T-cell (primary cell): ENCODE measurements around the gene DLG2. TPM values are rescaled to one million over a fixed set of nuclear protein-coding genes. Genes with fewer than 3 reads are reported as not detected.

Experiments used
- ATAC-seq, 4 experiments: fragments of 200-7000 bp in 3 of 4; fragments of 150-1000 bp in 1 of 4; cut with Tn5 transposase; replicated peaks in 1 of 4; 1 replicate in 3 of 4; 2 replicates in 1 of 4; pipeline ENCODE4 v1.10.0; 2021; ENCODE audit warnings: moderate library complexity in 3 of 4, mild to moderate bottlenecking in 2 of 4, moderate number of reproducible peaks in 1 of 4
- CTCF ChIA-PET, 2 donors: fragments of 300-600 bp; sonication (Branson Sonifier 250); formaldehyde crosslinking; loops; one replicate each; lab custom pipeline; 2022; ENCODE audit warnings: antibody characterized with exemption in 2 of 2; lab: Charles Lee
- POLR2A ChIA-PET, 2 donors: fragments of 300-600 bp; sonication (Branson Sonifier 250); formaldehyde crosslinking; loops; one replicate each; lab custom pipeline; 2022; ENCODE audit warnings: antibody characterized with exemption in 2 of 2; lab: Charles Lee
- DNase-seq, 35 experiments: peaks; one replicate each; pipeline versions ENCODE4 v3.0.0 to v3.0.0-alpha.2; 2013 to 2023
- H3K27ac ChIP-seq: one replicate; pipeline ENCODE4 v1.5.1; 2013; ENCODE audit warnings: low read length
- H3K27me3 ChIP-seq, 2 experiments: replicated peaks in 1 of 2; 1 replicate in 1 of 2; 2 replicates in 1 of 2; pipeline versions ENCODE4 v1.6.1 to v1.7.0; 2013; ENCODE audit warnings: low read length in 1 of 2, mixed read lengths in 1 of 2; ENCODE audit not compliant: control insufficient read depth in 2 of 2, insufficient read depth in 2 of 2; ENCODE audit errors: extremely low read depth in 1 of 2
- H3K36me3 ChIP-seq, 2 donors: 1 replicate in 1 of 2; 2 replicates in 1 of 2; pipeline versions ENCODE4 v1.6.1 to v1.7.0; 2013; ENCODE audit warnings: low read length in 1 of 2; ENCODE audit not compliant: control insufficient read depth in 2 of 2, insufficient read depth in 1 of 2; ENCODE audit errors: extremely low read depth in 1 of 2
- H3K4me1 ChIP-seq, 2 experiments: 1 replicate in 1 of 2; 2 replicates in 1 of 2; pipeline versions ENCODE4 v1.6.1 to v1.7.0; 2013; ENCODE audit warnings: low read length in 2 of 2, mixed read lengths in 1 of 2; ENCODE audit not compliant: insufficient read depth in 2 of 2, control insufficient read depth in 1 of 2; ENCODE audit errors: extremely low read depth in 1 of 2
- H3K4me3 ChIP-seq, 2 donors: 1 replicate in 1 of 2; 2 replicates in 1 of 2; pipeline versions ENCODE4 v1.5.1 to v1.7.0; 2013; ENCODE audit warnings: mild to moderate bottlenecking in 2 of 2, low read length in 1 of 2, moderate library complexity in 1 of 2; ENCODE audit not compliant: control insufficient read depth in 1 of 2; ENCODE audit errors: extremely low read depth in 1 of 2
- H3K9me3 ChIP-seq: 2 replicates; pipeline ENCODE4 v1.7.0; 2013
- H3K27ac Mint-ChIP-seq, 2 donors: one replicate each; pipeline ENCODE4 v1.8.0; 2020 to 2021; ENCODE audit warnings: mild to moderate bottlenecking in 2 of 2, mixed read lengths in 2 of 2
- H3K27me3 Mint-ChIP-seq, 2 donors: one replicate each; pipeline ENCODE4 v1.8.0; 2021 to 2022; ENCODE audit warnings: mixed read lengths in 2 of 2
- H3K36me3 Mint-ChIP-seq: one replicate; pipeline ENCODE4 v1.8.0; 2021; ENCODE audit warnings: mixed read lengths
- H3K4me1 Mint-ChIP-seq, 3 donors: one replicate each; pipeline ENCODE4 v1.8.0; 2020 to 2022; ENCODE audit warnings: mixed read lengths in 3 of 3, mild to moderate bottlenecking in 1 of 3
- H3K4me3 Mint-ChIP-seq, 3 donors: one replicate each; pipeline ENCODE4 v1.8.0; 2020 to 2022; ENCODE audit warnings: mild to moderate bottlenecking in 3 of 3, mixed read lengths in 3 of 3, moderate library complexity in 3 of 3
- H3K9me3 Mint-ChIP-seq, 3 donors: one replicate each; pipeline ENCODE4 v1.8.0; 2020 to 2022; ENCODE audit warnings: mixed read lengths in 3 of 3
- WGBS: methylation state at CpG from one replicate; pipeline ENCODE4 v1.1.5; 2013; ENCODE audit warnings: missing lambda C conversion rate; ENCODE audit not compliant: insufficient coverage; 5-methylcytosine and 5-hydroxymethylcytosine counted together
- total RNA-seq, 35 experiments: library from RNA in 6 of 35; stranded (reverse) in 6 of 35; fragments of 120-200 nt in 1 of 35; gene quantifications; one replicate each; pipeline versions ENCODE4 v1.2.1 to v1.2.4 and lab custom pipeline; 2013 to 2026

The DLG2 gene
- total RNA-seq, 5 donors from 2014 or later (not counting 1 experiment from before 2014, with no cell fraction given): 2.3 to 4.1 (median 2.9) TPM

DNA sequence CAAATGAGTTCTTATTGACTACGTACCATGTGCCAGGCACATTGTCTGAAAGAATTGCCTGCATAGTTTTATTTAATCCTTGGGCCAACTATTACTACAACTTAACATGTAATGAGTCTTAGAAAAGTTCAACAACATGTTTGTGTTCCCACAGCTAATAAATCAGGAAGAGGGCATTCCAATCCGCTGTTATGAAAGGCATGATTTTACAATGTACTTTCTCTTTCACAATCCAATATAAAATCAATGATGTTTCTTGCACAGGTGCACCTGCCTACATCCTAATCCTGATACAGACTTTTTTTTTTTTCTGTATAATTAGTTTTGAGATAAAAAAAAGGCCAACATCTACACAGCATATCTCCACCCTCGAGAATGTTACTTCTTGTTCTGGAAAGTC is 1612.6 kb downstream of the DLG2 start:
- Mint-ChIP-seq H3K27me3 (no peaks in the 10 kb centered on the region), H3K36me3 (no peaks in the 10 kb centered on the region), H3K27ac (no peak overlapping the region), H3K4me3 (no peak overlapping the region), H3K9me3 (peaks cover 8 to 15% (median 13%) of the 10 kb centered on the region in 3 donors), H3K4me1 (no peaks in the 10 kb centered on the region)
- Histone ChIP-seq H3K36me3 (no peaks in the 10 kb centered on the region), H3K27ac (no peak overlapping the region), H3K27me3 (no peaks in the 10 kb centered on the region), H3K4me3 (no peak overlapping the region), H3K9me3 (no peaks in the 10 kb centered on the region), H3K4me1 (no peaks in the 10 kb centered on the region)
- no CpG with 5 or more reads among the region's 3 CpGs for WGBS
- DNase-seq: no peak
- POLR2A ChIA-PET: no interaction called here
- CTCF ChIA-PET: interaction anchor here in 1 of 2 donors (0.5 kb wide), 1 partner anchor 47 kb away, joined by 4 read pairs; no protein-coding TSS in a partner anchor
- ATAC-seq: no peak

DNA sequence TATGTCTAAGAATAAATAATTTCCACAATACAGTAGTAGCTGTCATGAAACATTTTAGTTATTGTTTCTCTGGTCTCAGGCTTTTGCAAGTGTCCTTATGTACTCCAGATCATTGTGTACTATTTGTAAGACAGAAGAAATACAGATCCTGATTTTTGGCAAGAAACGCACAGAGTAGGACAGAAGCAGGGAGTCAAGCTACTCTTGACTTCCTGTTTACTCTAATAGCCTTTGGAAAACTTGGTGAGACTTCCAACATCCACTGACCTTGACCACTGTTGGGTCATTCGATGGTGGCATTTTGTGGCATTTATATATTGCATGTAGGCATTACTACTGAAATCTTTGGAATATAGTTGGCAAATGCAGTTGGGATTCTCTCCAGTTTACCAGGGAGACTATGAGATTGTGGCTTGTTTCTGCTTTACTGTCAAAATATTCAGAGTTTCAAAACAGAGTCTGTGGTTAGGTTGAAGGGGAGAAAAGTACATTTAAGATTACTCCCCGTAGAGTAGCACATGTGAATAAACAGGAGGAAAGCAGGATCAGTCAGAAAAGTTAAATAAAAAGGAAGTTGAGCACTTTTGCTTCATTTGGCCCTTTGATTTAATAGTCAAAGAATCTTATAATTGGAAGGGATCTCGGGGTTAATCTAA is 1614.8 kb downstream of the DLG2 start:
- CTCF ChIA-PET: no interaction called here
- POLR2A ChIA-PET: no interaction called here
- H3K36me3 Mint-ChIP-seq: no peaks in the 10 kb centered on the region
- no peaks in the 10 kb centered on the region for H3K4me1 Mint-ChIP-seq
- no peaks in the 10 kb centered on the region for H3K36me3 ChIP-seq
- H3K27me3 Mint-ChIP-seq: no peaks in the 10 kb centered on the region
- no peaks in the 10 kb centered on the region for H3K4me1 ChIP-seq
- no peaks in the 10 kb centered on the region for H3K9me3 ChIP-seq
- 66% methylated on average over 2 of the region's 4 CpGs for WGBS
- H3K27ac Mint-ChIP-seq: no peak overlapping the region
- H3K4me3 ChIP-seq: no peak overlapping the region
- H3K9me3 Mint-ChIP-seq: peaks cover 0 to 16% (median 9%) of the 10 kb centered on the region in 3 donors
- ATAC-seq (no peak), DNase-seq (no peak)
- H3K27ac ChIP-seq: no peak overlapping the region
- no peaks in the 10 kb centered on the region for H3K27me3 ChIP-seq
- no peak overlapping the region for H3K4me3 Mint-ChIP-seq

- H3K27ac Mint-ChIP-seq: no peak overlapping the region
- H3K27me3 Mint-ChIP-seq: no peaks in the 10 kb centered on the region
- ChIA-PET POLR2A (no interaction called here), CTCF (no interaction called here)
- H3K27ac ChIP-seq: no peak overlapping the region
- no peaks in the 10 kb centered on the region for H3K27me3 ChIP-seq
- no peak overlapping the region for H3K4me3 ChIP-seq
- H3K36me3 Mint-ChIP-seq: no peaks in the 10 kb centered on the region
- DNase-seq (no peak), ATAC-seq (no peak)
- H3K4me1 Mint-ChIP-seq: no peaks in the 10 kb centered on the region
- H3K9me3 ChIP-seq: peaks cover 3% of the 10 kb centered on the region
- H3K4me1 ChIP-seq: no peaks in the 10 kb centered on the region
- H3K36me3 ChIP-seq: no peaks in the 10 kb centered on the region
- no peak overlapping the region for H3K4me3 Mint-ChIP-seq
- peaks cover 22 to 62% (median 37%) of the 10 kb centered on the region in 3 donors for H3K9me3 Mint-ChIP-seq
Observed at GRCh38 chr11:84003181-84003580, 1624.0 kb downstream of the DLG2 start.

GRCh38 chr11:83998921-83999320 is 1628.2 kb downstream of the DLG2 start:
- peaks cover 3% of the 10 kb centered on the region for H3K9me3 ChIP-seq
- ChIA-PET POLR2A (no interaction called here), CTCF (no interaction called here)
- no peak overlapping the region for H3K27ac Mint-ChIP-seq
- H3K4me3 Mint-ChIP-seq: no peak overlapping the region
- 80% methylated on average over 1 of the region's 1 CpG for WGBS
- H3K27me3 ChIP-seq: no peaks in the 10 kb centered on the region
- no peak for DNase-seq
- ATAC-seq: no peak
- no peak overlapping the region for H3K4me3 ChIP-seq
- no peaks in the 10 kb centered on the region for H3K36me3 ChIP-seq
- no peak overlapping the region for H3K27ac ChIP-seq
- H3K36me3 Mint-ChIP-seq: no peaks in the 10 kb centered on the region
- H3K4me1 Mint-ChIP-seq: no peaks in the 10 kb centered on the region
- H3K27me3 Mint-ChIP-seq: no peaks in the 10 kb centered on the region
- no peaks in the 10 kb centered on the region for H3K4me1 ChIP-seq
- peaks cover 23 to 62% (median 39%) of the 10 kb centered on the region in 3 donors for H3K9me3 Mint-ChIP-seq

DNA sequence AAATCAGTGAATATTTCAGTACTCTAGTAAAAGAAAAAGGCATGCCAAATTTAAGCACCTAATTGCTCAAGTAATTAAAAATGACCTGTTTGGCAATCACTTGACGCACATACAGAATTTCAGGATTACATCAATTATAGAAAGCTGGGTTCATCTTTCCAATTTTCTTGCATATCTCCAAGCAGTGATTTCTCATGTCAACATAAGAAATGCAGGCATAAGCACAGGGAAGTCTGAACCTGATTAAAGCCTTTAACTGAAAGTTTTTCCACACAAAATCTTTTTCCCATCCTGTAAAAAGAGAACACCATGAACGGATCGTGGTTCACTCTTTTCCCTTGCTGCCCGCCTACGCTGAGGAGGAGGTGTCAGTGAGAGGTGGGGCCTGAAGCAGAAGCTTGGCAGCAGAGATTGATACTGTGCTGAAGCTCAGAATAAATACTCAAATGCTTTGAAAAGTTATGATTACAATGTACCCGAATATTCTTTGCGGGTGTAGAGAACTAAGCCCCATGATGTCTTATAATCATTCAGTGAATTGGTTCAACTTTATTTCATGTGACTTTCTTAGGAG is 1636.9 kb downstream of the DLG2 start:
- H3K27me3 ChIP-seq: no peaks in the 10 kb centered on the region
- Mint-ChIP-seq H3K4me3 (no peak overlapping the region), H3K27me3 (no peaks in the 10 kb centered on the region), H3K27ac (no peak overlapping the region), H3K4me1 (no peaks in the 10 kb centered on the region), H3K9me3 (peaks cover 10 to 20% (median 18%) of the 10 kb centered on the region in 3 donors), H3K36me3 (no peaks in the 10 kb centered on the region)
- POLR2A ChIA-PET: no interaction called here
- H3K4me3 ChIP-seq: no peak overlapping the region
- CTCF ChIA-PET: no interaction called here
- 100% methylated on average over 2 of the region's 7 CpGs for WGBS
- H3K36me3 ChIP-seq: no peaks in the 10 kb centered on the region
- no peak overlapping the region for H3K27ac ChIP-seq
- H3K4me1 ChIP-seq: no peaks in the 10 kb centered on the region
- no peak for ATAC-seq
- no peak for DNase-seq
- no peaks in the 10 kb centered on the region for H3K9me3 ChIP-seq

DNA sequence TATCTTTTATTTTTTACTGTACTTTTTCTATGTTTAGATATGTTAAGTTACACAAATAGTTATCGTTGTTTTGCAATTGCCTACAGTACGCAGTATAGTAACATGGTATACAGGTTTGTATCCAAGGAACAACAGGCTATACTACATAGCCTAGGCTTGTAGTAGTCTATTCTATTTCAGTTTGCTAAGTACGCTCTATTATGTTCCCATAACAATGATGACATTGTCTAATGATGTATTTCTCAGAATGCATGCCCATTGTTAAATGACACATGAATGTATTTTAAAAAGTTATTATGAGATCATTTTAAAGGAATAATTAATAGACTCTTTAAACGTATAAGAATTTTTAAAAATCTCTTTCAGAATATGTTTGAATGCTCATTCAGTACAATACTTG is 1644.3 kb downstream of the DLG2 start:
- Mint-ChIP-seq H3K4me1 (no peaks in the 10 kb centered on the region), H3K27me3 (no peaks in the 10 kb centered on the region), H3K4me3 (no peak overlapping the region), H3K36me3 (no peaks in the 10 kb centered on the region), H3K9me3 (peaks cover 3 to 9% (median 5%) of the 10 kb centered on the region in 3 donors), H3K27ac (no peak overlapping the region)
- H3K4me3 ChIP-seq: no peak overlapping the region
- no peaks in the 10 kb centered on the region for H3K4me1 ChIP-seq
- no peaks in the 10 kb centered on the region for H3K27me3 ChIP-seq
- no peak for DNase-seq
- no peak overlapping the region for H3K27ac ChIP-seq
- ChIA-PET POLR2A (interaction anchor here in 1 of 2 donors (0.6 to 0.7 kb wide), 2 partner anchors 20 to 73 kb away, joined by 3 read pairs; no protein-coding TSS in a partner anchor), CTCF (interaction anchor here in 1 of 2 donors (0.6 kb wide), 1 partner anchor 46 kb away, joined by 4 read pairs; no protein-coding TSS in a partner anchor)
- ATAC-seq: no peak
- H3K36me3 ChIP-seq: no peaks in the 10 kb centered on the region
- WGBS: no CpG with 5 or more reads among the region's 4 CpGs
- no peaks in the 10 kb centered on the region for H3K9me3 ChIP-seq
